Uterus (tissue), 4 donors: Measurements from ENCODE around the gene DDC. TPM values are rescaled to one million over a fixed set of nuclear protein-coding genes. Genes with fewer than 3 reads are reported as not detected.

Source experiments
- DNase-seq, 2 donors: peaks; one replicate each; pipeline ENCODE4 v3.0.0-alpha.2; 2019 to 2020
- H3K27ac ChIP-seq, 2 donors: fragments of 200-600 bp; sonication (generic); 1 replicate in 1 of 2; 2 replicates in 1 of 2; pipeline ENCODE4 v1.5.1; 2016 to 2018
- H3K27me3 ChIP-seq, 2 donors: fragments of 200-600 bp; sonication (generic); one replicate each; pipeline ENCODE4 v1.5.1; 2018 to 2019; ENCODE audit warnings: control low read depth in 1 of 2
- H3K36me3 ChIP-seq, 2 donors: fragments of 200-600 bp; sonication (generic); one replicate each; pipeline ENCODE4 v1.5.1; 2019; ENCODE audit warnings: control low read depth in 1 of 2
- H3K4me1 ChIP-seq, 2 donors: fragments of 200-600 bp; sonication (generic); one replicate each; pipeline ENCODE4 v1.5.1; 2018 to 2019; ENCODE audit warnings: control low read depth in 1 of 2
- H3K4me3 ChIP-seq, 2 donors: fragments of 200-600 bp; sonication (generic); 1 replicate in 1 of 2; 2 replicates in 1 of 2; pipeline ENCODE4 v1.5.1; 2018 to 2019; ENCODE audit warnings: mild to moderate bottlenecking in 1 of 2
- H3K9me3 ChIP-seq, 2 donors: fragments of 200-600 bp; sonication (generic); one replicate each; pipeline ENCODE4 v1.5.1; 2019; ENCODE audit warnings: control low read depth in 1 of 2
- CTCF ChIP-seq, 4 experiments: fragments of 200-600 bp in 2 of 4; fragments of 450-650 bp in 2 of 4; sonication (generic) in 2 of 4; IDR thresholded peaks; one replicate each; pipeline ENCODE4 v1.5.1; 2016 to 2019; ENCODE audit warnings: antibody characterized with exemption in 4 of 4, mild to moderate bottlenecking in 2 of 4, moderate library complexity in 1 of 4
- POLR2A ChIP-seq, 2 donors: fragments of 450-650 bp; IDR thresholded peaks; one replicate each; pipeline ENCODE4 v1.6.1; 2016; ENCODE audit warnings: antibody characterized with exemption in 2 of 2, mild to moderate bottlenecking in 1 of 2, moderate library complexity in 1 of 2
- intact Hi-C: fragments of 100-400 bp; cut with DNase I; formaldehyde crosslinking; loops from one replicate; pipeline ENCODE4 v1.15.1; 2023; ENCODE audit warnings: low total_unique reads
- total RNA-seq, 4 donors: library from RNA; depleted of rRNA in 3 of 4; stranded (reverse); fragments of >200 nt in 3 of 4; gene quantifications; one replicate each; pipeline versions ENCODE4 v1.1.0 to v1.2.4, GENCODE V29; 2014 to 2023
- donor health status: DM: yes; HTN: yes; CAD: no.

The DDC gene
- total RNA-seq, 4 donors from 2014 or later = not detected

GRCh38 chr7:50474382-50475160 lies 90.6 kb downstream of the DDC start:
- H3K4me3 ChIP-seq = no peak overlapping the region
- no peak overlapping the region for H3K27ac ChIP-seq
- no peak for DNase-seq
- no peaks in the 10 kb centered on the region for H3K4me1 ChIP-seq
- H3K9me3 ChIP-seq = no peaks in the 10 kb centered on the region
- intact Hi-C loops = loop anchor here (10.0 kb wide), 1 partner anchor 200 kb away; no protein-coding TSS in a partner anchor
- H3K27me3 ChIP-seq = no peaks in the 10 kb centered on the region
- H3K36me3 ChIP-seq = no peaks in the 10 kb centered on the region
- TF ChIP-seq CTCF (IDR thresholded peaks at IDR 0.05) = no peak
- no peak for TF ChIP-seq POLR2A (IDR thresholded peaks at IDR 0.05)

GRCh38 chr7:50473531-50473930 lies 91.7 kb downstream of the DDC start:
- Histone ChIP-seq H3K4me1 (no peaks in the 10 kb centered on the region), H3K36me3 (no peaks in the 10 kb centered on the region), H3K27ac (no peak overlapping the region), H3K9me3 (no peaks in the 10 kb centered on the region), H3K4me3 (no peak overlapping the region), H3K27me3 (no peaks in the 10 kb centered on the region)
- no peak for DNase-seq
- TF ChIP-seq POLR2A (IDR thresholded peaks at IDR 0.05) = no peak
- no peak for TF ChIP-seq CTCF (IDR thresholded peaks at IDR 0.05)
- intact Hi-C loops = loop anchor here (10.0 kb wide), 1 partner anchor 201 kb away; no protein-coding TSS in a partner anchor

- TF ChIP-seq POLR2A (IDR thresholded peaks at IDR 0.05) = no peak
- no peak for TF ChIP-seq CTCF (IDR thresholded peaks at IDR 0.05)
- no peaks in the 10 kb centered on the region for H3K36me3 ChIP-seq
- H3K27ac ChIP-seq = no peak overlapping the region
- no peak overlapping the region for H3K4me3 ChIP-seq
- H3K4me1 ChIP-seq = no peaks in the 10 kb centered on the region
- no peaks in the 10 kb centered on the region for H3K27me3 ChIP-seq
- intact Hi-C loops = loop anchor here (10.0 kb wide), 1 partner anchor 202 kb away; no protein-coding TSS in a partner anchor
- no peak for DNase-seq
- no peaks in the 10 kb centered on the region for H3K9me3 ChIP-seq
Measured at GRCh38 chr7:50472427-50472826, 92.8 kb downstream of the DDC start.

- no peak for DNase-seq
- Histone ChIP-seq H3K27me3 (no peaks in the 10 kb centered on the region), H3K36me3 (no peaks in the 10 kb centered on the region), H3K9me3 (no peaks in the 10 kb centered on the region), H3K4me1 (no peaks in the 10 kb centered on the region), H3K4me3 (no peak overlapping the region), H3K27ac (no peak overlapping the region)
- TF ChIP-seq POLR2A (IDR thresholded peaks at IDR 0.05) = no peak
- intact Hi-C loops = loop anchor here (10.0 kb wide), 1 partner anchor 203 kb away; no protein-coding TSS in a partner anchor
Measured at GRCh38 chr7:50471970-50472369, 93.2 kb downstream of the DDC start.

GRCh38 chr7:50470250-50471163 lies 94.7 kb downstream of the DDC start:
- H3K4me1 ChIP-seq = no peaks in the 10 kb centered on the region
- intact Hi-C loops = loop anchor here (10.0 kb wide), 1 partner anchor 204 kb away; no protein-coding TSS in a partner anchor
- H3K4me3 ChIP-seq = no peak overlapping the region
- no peak for DNase-seq
- TF ChIP-seq CTCF (IDR thresholded peaks at IDR 0.05) (no peak), POLR2A (IDR thresholded peaks at IDR 0.05) (no peak)
- H3K27me3 ChIP-seq = no peaks in the 10 kb centered on the region
- H3K27ac ChIP-seq = no peak overlapping the region
- H3K36me3 ChIP-seq = no peaks in the 10 kb centered on the region
- H3K9me3 ChIP-seq = no peaks in the 10 kb centered on the region
